ENCODE results near the gene RYR2. TPM values are rescaled to one million over a fixed set of nuclear protein-coding genes. Genes with fewer than 3 reads are reported as not detected.

RYR2 gene
- total and polyA plus RNA-seq, 2 donors (not counting 1 experiment from before 2014, with no cell fraction given): not detected

GRCh38 chr1:237613984-237614383 is 572.0 kb downstream of the RYR2 start:
- no peak overlapping the region for H2AFZ ChIP-seq (ENCODE audit: insufficient read depth, low read depth, low read length, poor library complexity, severe bottlenecking)
- no peak overlapping the region for H3K4me3 ChIP-seq (ENCODE audit: control extremely low read depth in 1 of 5, extremely low read depth in 1 of 5, insufficient read depth in 1 of 5, low read depth in 2 of 5, low read length in 4 of 5)
- no peaks in the 10 kb centered on the region for H3K4me1 Mint-ChIP-seq
- ChIA-PET POLR2A (no interaction called here), CTCF (no interaction called here)
- DNase-seq (no peak), ATAC-seq (ENCODE audit: low read depth) (no peak)
- no peaks in the 10 kb centered on the region for H3K27me3 ChIP-seq (replicated peaks in 1 of 4; ENCODE audit: control extremely low read depth in 1 of 4, control insufficient read depth in 3 of 4, insufficient read depth in 4 of 4, low read length in 3 of 4)
- WGBS (ENCODE audit: insufficient coverage): 87% methylated on average over 9 of the region's 9 CpGs
- no peak for TF ChIP-seq EZH2 (IDR thresholded peaks at IDR 0.05; ENCODE audit: borderline replicate concordance, insufficient read depth, low read depth, low read length, poor library complexity, severe bottlenecking)
- TF ChIP-seq CTCF (IDR thresholded peaks at IDR 0.05): no peak
- no peak overlapping the region for H3K27ac Mint-ChIP-seq
- H3K79me2 ChIP-seq (ENCODE audit: control insufficient read depth, insufficient read depth, low read length): no peaks in the 10 kb centered on the region
- H3K9me3 Mint-ChIP-seq (ENCODE audit: insufficient read depth): peaks cover 6% of the 10 kb centered on the region
- no peaks in the 10 kb centered on the region for H3K27me3 Mint-ChIP-seq
- no peaks in the 10 kb centered on the region for H3K36me3 ChIP-seq (replicated peaks in 1 of 2; ENCODE audit: control extremely low read depth in 1 of 2, control insufficient read depth in 1 of 2, extremely low read depth in 1 of 2, insufficient read depth in 2 of 2, low read length in 1 of 2)
- H3K9ac ChIP-seq (ENCODE audit: low read length): no peak overlapping the region
- no peak overlapping the region for H3K27ac ChIP-seq (ENCODE audit: low read length in 2 of 2)
- no peak overlapping the region for H3K4me2 ChIP-seq (replicated peaks; ENCODE audit: low read depth, low read length, poor library complexity, severe bottlenecking)
- peaks cover 1 to 10% (median 3%) of the 10 kb centered on the region in 3 donors for H3K9me3 ChIP-seq (ENCODE audit: control extremely low read depth in 1 of 3, control insufficient read depth in 2 of 3, insufficient read depth in 1 of 3, low read length in 2 of 3)
- H3K4me3 Mint-ChIP-seq: no peak overlapping the region
- no peaks in the 10 kb centered on the region for H3K4me1 ChIP-seq (ENCODE audit: control insufficient read depth in 2 of 2, insufficient read depth in 2 of 2, low read length in 2 of 2)
- intact Hi-C loops (cut with micrococcal nuclease): no loop called here
- no peaks in the 10 kb centered on the region for H4K20me1 ChIP-seq (ENCODE audit: control insufficient read depth, insufficient read depth, low read length, poor library complexity, severe bottlenecking)

- ChIA-PET CTCF (no interaction called here), POLR2A (no interaction called here)
- Histone ChIP-seq H3K9ac (ENCODE audit: low read length) (no peak overlapping the region), H3K27ac (ENCODE audit: low read length in 2 of 2) (no peak overlapping the region), H3K4me3 (ENCODE audit: control extremely low read depth in 1 of 5, extremely low read depth in 1 of 5, insufficient read depth in 1 of 5, low read depth in 2 of 5, low read length in 4 of 5) (no peak overlapping the region), H3K79me2 (ENCODE audit: control insufficient read depth, insufficient read depth, low read length) (no peaks in the 10 kb centered on the region), H3K27me3 (replicated peaks in 1 of 4; ENCODE audit: control extremely low read depth in 1 of 4, control insufficient read depth in 3 of 4, insufficient read depth in 4 of 4, low read length in 3 of 4) (no peaks in the 10 kb centered on the region), H3K9me3 (ENCODE audit: control extremely low read depth in 1 of 3, control insufficient read depth in 2 of 3, insufficient read depth in 1 of 3, low read length in 2 of 3) (peaks cover 1 to 6% (median 4%) of the 10 kb centered on the region in 3 donors), H3K4me1 (ENCODE audit: control insufficient read depth in 2 of 2, insufficient read depth in 2 of 2, low read length in 2 of 2) (no peaks in the 10 kb centered on the region), H2AFZ (ENCODE audit: insufficient read depth, low read depth, low read length, poor library complexity, severe bottlenecking) (no peak overlapping the region), H3K4me2 (replicated peaks; ENCODE audit: low read depth, low read length, poor library complexity, severe bottlenecking) (no peak overlapping the region), H4K20me1 (ENCODE audit: control insufficient read depth, insufficient read depth, low read length, poor library complexity, severe bottlenecking) (no peaks in the 10 kb centered on the region), H3K36me3 (replicated peaks in 1 of 2; ENCODE audit: control extremely low read depth in 1 of 2, control insufficient read depth in 1 of 2, extremely low read depth in 1 of 2, insufficient read depth in 2 of 2, low read length in 1 of 2) (no peaks in the 10 kb centered on the region)
- Mint-ChIP-seq H3K4me1 (no peaks in the 10 kb centered on the region), H3K27me3 (no peaks in the 10 kb centered on the region), H3K9me3 (ENCODE audit: insufficient read depth) (peaks cover 7% of the 10 kb centered on the region), H3K4me3 (no peak overlapping the region), H3K27ac (no peak overlapping the region)
- ATAC-seq (ENCODE audit: low read depth) (no peak), DNase-seq (no peak)
- intact Hi-C loops (cut with micrococcal nuclease): no loop called here
- no CpG with 5 or more reads among the region's 5 CpGs for WGBS (ENCODE audit: insufficient coverage)
- TF ChIP-seq CTCF (IDR thresholded peaks at IDR 0.05) (no peak), EZH2 (IDR thresholded peaks at IDR 0.05; ENCODE audit: borderline replicate concordance, insufficient read depth, low read depth, low read length, poor library complexity, severe bottlenecking) (no peak)
Observed at GRCh38 chr1:237619553-237619952, 577.6 kb downstream of the RYR2 start.
